Skeletal muscle tissue (tissue), 4 donors: ENCODE results near the gene B3GALNT2. TPM values are rescaled to one million over a fixed set of nuclear protein-coding genes. Genes with fewer than 3 reads are reported as not detected.
"Not testable (repeated sequence)": the region's sequence is repeated elsewhere in the genome, so short reads cannot be mapped to it uniquely, and the experiment has no call there.

Experiments
- H3K27ac ChIP-seq: one replicate; pipeline ENCODE4 v1.7.0; 2013; ENCODE audit warnings: mild to moderate bottlenecking, low read depth, low read length, inconsistent platforms
- H3K27me3 ChIP-seq, 3 donors: one replicate each; pipeline ENCODE4 v1.7.0; 2013; ENCODE audit warnings: low read length in 3 of 3; ENCODE audit not compliant: control insufficient read depth in 3 of 3, insufficient read depth in 3 of 3
- H3K36me3 ChIP-seq, 3 donors: one replicate each; pipeline ENCODE4 v1.7.0; 2013; ENCODE audit warnings: low read length in 3 of 3; ENCODE audit not compliant: control insufficient read depth in 3 of 3, insufficient read depth in 3 of 3
- H3K4me1 ChIP-seq, 3 donors: one replicate each; pipeline ENCODE4 v1.7.0; 2013; ENCODE audit warnings: low read length in 3 of 3, mild to moderate bottlenecking in 3 of 3; ENCODE audit not compliant: control insufficient read depth in 3 of 3, insufficient read depth in 3 of 3
- H3K4me3 ChIP-seq, 3 donors: one replicate each; pipeline ENCODE4 v1.7.0; 2013; ENCODE audit warnings: low read length in 3 of 3
- H3K9ac ChIP-seq, 3 donors: one replicate each; pipeline ENCODE4 v1.7.0; 2013; ENCODE audit warnings: low read length in 3 of 3, mild to moderate bottlenecking in 3 of 3, moderate library complexity in 2 of 3, low read depth in 1 of 3
- H3K9me3 ChIP-seq, 3 donors: one replicate each; pipeline ENCODE4 v1.7.0; 2013; ENCODE audit warnings: low read length in 3 of 3; ENCODE audit not compliant: control insufficient read depth in 3 of 3
- total RNA-seq: library from RNA; depleted of rRNA; stranded (reverse); fragments of >200 nt; gene quantifications from one replicate; pipeline ENCODE4 v1.2.3, GENCODE V29; 2014
- donor health status: Osteomylitis.

The B3GALNT2 gene
- total RNA-seq, 1 donor from 2014 or later: 48.5 TPM

DNA sequence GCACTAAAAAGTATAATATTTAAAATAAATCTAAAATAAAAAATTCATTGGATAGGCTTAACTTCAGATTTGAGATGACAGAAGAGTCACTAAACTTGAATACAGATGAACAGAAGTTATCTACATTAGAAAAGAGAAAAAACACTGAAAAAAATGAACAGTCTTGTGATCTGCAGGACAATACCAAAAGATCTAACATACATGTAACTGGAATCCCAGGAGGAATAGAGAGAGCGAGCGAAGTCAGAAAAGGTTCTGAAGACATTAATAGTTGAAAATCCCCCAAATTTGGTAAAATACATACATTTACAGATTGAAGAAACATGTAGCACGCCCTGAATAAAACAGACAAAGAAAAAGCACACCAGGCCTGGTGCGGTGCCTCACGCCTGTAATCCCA is 21.2 kb downstream of the B3GALNT2 start:
- no peaks in the 10 kb centered on the region for H3K9me3 ChIP-seq
- no peak overlapping the region for H3K27ac ChIP-seq
- H3K9ac ChIP-seq: no peak overlapping the region
- peaks cover 26 to 42% (median 27%) of the 10 kb centered on the region in 3 donors for H3K36me3 ChIP-seq
- no peaks in the 10 kb centered on the region for H3K27me3 ChIP-seq
- no peaks in the 10 kb centered on the region for H3K4me1 ChIP-seq
- no peak overlapping the region for H3K4me3 ChIP-seq

GRCh38 chr1:235473806-235474205 is 30.4 kb downstream of the B3GALNT2 start:
- no peaks in the 10 kb centered on the region for H3K27me3 ChIP-seq
- H3K9me3 ChIP-seq: no peaks in the 10 kb centered on the region
- H3K9ac ChIP-seq: no peak overlapping the region
- no peak overlapping the region for H3K4me3 ChIP-seq
- no peaks in the 10 kb centered on the region for H3K4me1 ChIP-seq
- peaks cover 9 to 36% (median 24%) of the 10 kb centered on the region in 3 donors for H3K36me3 ChIP-seq
- H3K27ac ChIP-seq: no peak overlapping the region

GRCh38 chr1:235470741-235471439 is 33.4 kb downstream of the B3GALNT2 start:
- H3K27me3 ChIP-seq: no peaks in the 10 kb centered on the region
- no peak overlapping the region for H3K27ac ChIP-seq
- no peak overlapping the region for H3K9ac ChIP-seq
- no peaks in the 10 kb centered on the region for H3K9me3 ChIP-seq
- H3K4me1 ChIP-seq: no peaks in the 10 kb centered on the region
- H3K4me3 ChIP-seq: no peak overlapping the region
- H3K36me3 ChIP-seq: peaks cover 4 to 23% (median 21%) of the 10 kb centered on the region in 3 donors

- H3K9me3 ChIP-seq, H3K4me1 ChIP-seq, H3K27me3 ChIP-seq, H3K4me3 ChIP-seq, H3K27ac ChIP-seq, H3K9ac ChIP-seq: not testable (repeated sequence)
- H3K36me3 ChIP-seq: peaks cover 6 to 25% (median 23%) of the 10 kb centered on the region in 3 donors
Measured at GRCh38 chr1:235469897-235470296, 34.4 kb downstream of the B3GALNT2 start.

- peaks cover 12 to 28% (median 25%) of the 10 kb centered on the region in 3 donors for H3K36me3 ChIP-seq
- no peak overlapping the region for H3K9ac ChIP-seq
- no peaks in the 10 kb centered on the region for H3K4me1 ChIP-seq
- no peaks in the 10 kb centered on the region for H3K9me3 ChIP-seq
- no peak overlapping the region for H3K27ac ChIP-seq
- H3K4me3 ChIP-seq: no peak overlapping the region
- no peaks in the 10 kb centered on the region for H3K27me3 ChIP-seq
Measured at GRCh38 chr1:235468970-235469369, 35.3 kb downstream of the B3GALNT2 start.

GRCh38 chr1:235468004-235468403 is 36.2 kb downstream of the B3GALNT2 start:
- Histone ChIP-seq H3K27ac (no peak overlapping the region), H3K9me3 (no peaks in the 10 kb centered on the region), H3K36me3 (peaks cover 12 to 25% (median 21%) of the 10 kb centered on the region in 3 donors)

DNA sequence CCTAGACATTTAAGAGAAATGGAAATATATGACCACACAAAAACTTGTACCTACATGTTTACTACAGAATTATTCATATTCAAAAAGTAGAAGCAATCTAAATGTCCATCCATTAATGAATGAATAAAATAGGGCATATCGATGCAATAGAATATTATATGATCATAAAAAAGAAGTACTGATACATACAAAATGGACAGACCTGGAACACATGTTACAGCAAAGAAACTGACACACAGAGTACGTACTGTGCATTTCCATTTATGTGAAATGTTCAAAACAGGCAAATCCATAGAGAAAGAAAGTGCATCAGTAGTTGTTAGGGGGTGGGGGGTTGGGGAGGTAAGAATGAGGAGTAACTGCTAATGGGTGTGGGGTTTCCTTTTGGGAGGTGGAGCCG is 39.2 kb downstream of the B3GALNT2 start:
- Histone ChIP-seq H3K36me3 (peaks cover 10 to 21% (median 16%) of the 10 kb centered on the region in 3 donors), H3K27me3 (no peaks in the 10 kb centered on the region), H3K4me3 (no peak overlapping the region), H3K4me1 (no peaks in the 10 kb centered on the region), H3K9ac (no peak overlapping the region), H3K27ac (no peak overlapping the region), H3K9me3 (no peaks in the 10 kb centered on the region)

More at GRCh38 chr1:235468004-235468403, 36.2 kb downstream of the B3GALNT2 start:
- Histone ChIP-seq H3K4me3 (no peak overlapping the region), H3K27me3 (no peaks in the 10 kb centered on the region), H3K9ac (no peak overlapping the region), H3K4me1 (no peaks in the 10 kb centered on the region)

DNA sequence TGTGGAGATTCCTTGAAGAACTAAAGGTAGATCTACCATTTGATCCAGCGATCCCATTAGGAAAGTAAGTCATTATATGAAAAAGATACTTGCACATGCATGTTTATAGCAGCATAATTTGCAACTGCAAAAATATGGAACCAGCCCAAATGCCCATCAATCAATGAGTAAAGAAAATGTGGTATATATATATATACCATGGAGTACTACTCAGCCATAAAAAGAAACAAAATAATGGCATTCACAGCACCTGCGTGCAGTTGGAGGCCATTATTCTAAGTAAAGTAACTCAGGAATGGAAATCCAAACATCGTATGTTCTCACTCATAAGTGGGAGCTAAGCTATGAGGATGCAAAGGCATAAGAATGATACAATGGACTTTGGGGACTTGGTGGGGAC is 41.4 kb downstream of the B3GALNT2 start:
- H3K4me3 ChIP-seq, H3K27me3 ChIP-seq, H3K27ac ChIP-seq, H3K9ac ChIP-seq, H3K9me3 ChIP-seq, H3K4me1 ChIP-seq: not testable (repeated sequence)
- peaks cover 12 to 19% (median 13%) of the 10 kb centered on the region in 3 donors for H3K36me3 ChIP-seq

DNA sequence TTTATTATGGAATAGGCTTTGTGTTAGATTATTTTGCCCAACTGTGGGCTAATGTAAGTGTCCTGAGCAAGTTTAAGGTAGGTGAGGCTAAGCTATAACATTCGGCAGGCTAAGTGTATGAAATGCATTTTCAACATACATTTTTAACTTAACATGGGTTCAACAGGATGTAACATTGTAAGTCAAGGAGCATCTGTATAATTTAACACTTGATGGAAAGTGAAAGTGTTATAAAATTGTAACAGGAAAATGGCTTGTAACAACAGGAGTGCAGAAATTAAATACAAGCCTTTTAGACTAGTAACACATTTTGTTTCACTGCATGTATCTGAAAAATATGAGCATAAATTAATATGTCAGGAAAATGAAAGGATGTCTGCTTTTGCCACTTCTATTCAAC is 42.3 kb downstream of the B3GALNT2 start:
- Histone ChIP-seq H3K27ac (no peak overlapping the region), H3K4me3 (no peak overlapping the region), H3K27me3 (no peaks in the 10 kb centered on the region), H3K36me3 (peaks cover 12 to 21% (median 13%) of the 10 kb centered on the region in 3 donors), H3K4me1 (no peaks in the 10 kb centered on the region), H3K9me3 (no peaks in the 10 kb centered on the region), H3K9ac (no peak overlapping the region)

GRCh38 chr1:235460770-235461169 is 43.5 kb downstream of the B3GALNT2 start:
- H3K4me3 ChIP-seq: no peak overlapping the region
- no peak overlapping the region for H3K27ac ChIP-seq
- no peaks in the 10 kb centered on the region for H3K4me1 ChIP-seq
- no peaks in the 10 kb centered on the region for H3K9me3 ChIP-seq
- H3K27me3 ChIP-seq: no peaks in the 10 kb centered on the region
- H3K9ac ChIP-seq: no peak overlapping the region
- H3K36me3 ChIP-seq: peaks cover 12 to 21% (median 14%) of the 10 kb centered on the region in 3 donors
